Peyer's patch (tissue), 4 donors: ENCODE results near the gene EPAS1. TPM values are rescaled to one million over a fixed set of nuclear protein-coding genes. Genes with fewer than 3 reads are reported as not detected.

Source experiments
- DNase-seq, 3 donors: peaks; one replicate each; pipeline ENCODE4 v3.0.0-alpha.2; 2017 to 2019
- H3K27ac ChIP-seq, 4 donors: fragments of 200-600 bp; sonication (generic); one replicate each; pipeline ENCODE4 v1.5.1; 2016 to 2019
- H3K27me3 ChIP-seq, 2 donors: fragments of 200-600 bp; sonication (generic); one replicate each; pipeline ENCODE4 v1.5.1; 2019
- H3K36me3 ChIP-seq, 3 donors: fragments of 200-600 bp; sonication (generic); one replicate each; pipeline ENCODE4 v1.5.1; 2016 to 2019
- H3K4me1 ChIP-seq, 4 donors: fragments of 200-600 bp; sonication (generic); one replicate each; pipeline ENCODE4 v1.5.1; 2016 to 2019
- H3K4me3 ChIP-seq, 4 donors: fragments of 200-600 bp; sonication (generic); 1 replicate in 3 of 4; 2 replicates in 1 of 4; pipeline ENCODE4 v1.5.1; 2016 to 2019; ENCODE audit warnings: mild to moderate bottlenecking in 1 of 4
- H3K9me3 ChIP-seq, 4 donors: fragments of 200-600 bp; sonication (generic); one replicate each; pipeline ENCODE4 v1.5.1; 2016 to 2019; ENCODE audit warnings: mild to moderate bottlenecking in 1 of 4
- CTCF ChIP-seq, 6 experiments: fragments of 450-650 bp in 4 of 6; fragments of 200-600 bp in 2 of 6; sonication (generic) in 1 of 6; IDR thresholded peaks; one replicate each; pipeline ENCODE4 v1.5.1; 2017 to 2019; ENCODE audit warnings: antibody characterized with exemption in 6 of 6, mild to moderate bottlenecking in 3 of 6, moderate library complexity in 1 of 6
- POLR2A ChIP-seq, 2 donors: fragments of 450-650 bp; IDR thresholded peaks; one replicate each; pipeline ENCODE4 v1.5.1; 2017; ENCODE audit warnings: antibody characterized with exemption in 2 of 2, mild to moderate bottlenecking in 2 of 2, moderate library complexity in 2 of 2
- total RNA-seq, 4 donors: library from RNA; depleted of rRNA; stranded (reverse); fragments of >200 nt; gene quantifications; one replicate each; pipeline ENCODE4 v1.1.0, GENCODE V29; 2016

Gene EPAS1
- total RNA-seq, 4 donors from 2014 or later, result 114 to 240 (median 196) TPM

GRCh38 chr2:46267616-46268015 lies 29.6 kb upstream of the EPAS1 start:
- H3K4me3 ChIP-seq, result no peak overlapping the region
- DNase-seq, result no peak
- no peaks in the 10 kb centered on the region for H3K27me3 ChIP-seq
- no peaks in the 10 kb centered on the region for H3K36me3 ChIP-seq
- no peaks in the 10 kb centered on the region for H3K4me1 ChIP-seq
- no peak for TF ChIP-seq POLR2A (IDR thresholded peaks at IDR 0.05)
- no peak for TF ChIP-seq CTCF (IDR thresholded peaks at IDR 0.05)
- H3K27ac ChIP-seq, result no peak overlapping the region
- H3K9me3 ChIP-seq, result no peaks in the 10 kb centered on the region

GRCh38 chr2:46268196-46268595 lies 29.0 kb upstream of the EPAS1 start:
- H3K9me3 ChIP-seq, result no peaks in the 10 kb centered on the region
- H3K36me3 ChIP-seq, result no peaks in the 10 kb centered on the region
- TF ChIP-seq CTCF (IDR thresholded peaks at IDR 0.05) (no peak), POLR2A (IDR thresholded peaks at IDR 0.05) (no peak)
- DNase-seq, result no peak
- H3K4me1 ChIP-seq, result no peaks in the 10 kb centered on the region
- no peaks in the 10 kb centered on the region for H3K27me3 ChIP-seq
- H3K27ac ChIP-seq, result no peak overlapping the region
- H3K4me3 ChIP-seq, result no peak overlapping the region

GRCh38 chr2:46269001-46269400 lies 28.2 kb upstream of the EPAS1 start:
- DNase-seq, result no peak
- H3K36me3 ChIP-seq, result no peaks in the 10 kb centered on the region
- H3K27me3 ChIP-seq, result no peaks in the 10 kb centered on the region
- no peak for TF ChIP-seq POLR2A (IDR thresholded peaks at IDR 0.05)
- TF ChIP-seq CTCF (IDR thresholded peaks at IDR 0.05), result no peak
- no peaks in the 10 kb centered on the region for H3K4me1 ChIP-seq
- no peak overlapping the region for H3K4me3 ChIP-seq
- H3K9me3 ChIP-seq, result no peaks in the 10 kb centered on the region
- H3K27ac ChIP-seq, result no peak overlapping the region

- Histone ChIP-seq H3K4me1 (no peaks in the 10 kb centered on the region), H3K9me3 (no peaks in the 10 kb centered on the region), H3K4me3 (no peak overlapping the region), H3K36me3 (no peaks in the 10 kb centered on the region), H3K27ac (no peak overlapping the region), H3K27me3 (no peaks in the 10 kb centered on the region)
- DNase-seq, result no peak
- no peak for TF ChIP-seq POLR2A (IDR thresholded peaks at IDR 0.05)
- no peak for TF ChIP-seq CTCF (IDR thresholded peaks at IDR 0.05)
Observed at GRCh38 chr2:46269544-46270273, 27.5 kb upstream of the EPAS1 start.

- Histone ChIP-seq H3K27me3 (no peaks in the 10 kb centered on the region), H3K4me1 (no peaks in the 10 kb centered on the region), H3K27ac (no peak overlapping the region), H3K36me3 (no peaks in the 10 kb centered on the region), H3K4me3 (no peak overlapping the region), H3K9me3 (no peaks in the 10 kb centered on the region)
- no peak for TF ChIP-seq CTCF (IDR thresholded peaks at IDR 0.05)
- TF ChIP-seq POLR2A (IDR thresholded peaks at IDR 0.05), result no peak
- DNase-seq, result no peak
Observed at GRCh38 chr2:46270384-46270783, 26.8 kb upstream of the EPAS1 start.
